Fibroblast of lung (primary cell): ENCODE results near the gene AGBL1.

Source experiments
- EZH2 ChIP-seq: IDR thresholded peaks from 2 replicates; pipeline ENCODE4 v1.5.1; 2012; ENCODE audit warnings: low read length, control low read depth, mild to moderate bottlenecking; ENCODE audit errors: missing control alignments
- TF ChIP-seq, protein P1 (sequence below), 2 donors: IDR thresholded peaks in 1 of 2; conservative IDR thresholded peaks in 1 of 2; 1 replicate in 1 of 2; 2 replicates in 1 of 2; pipeline ENCODE4 v1.5.1; 2011 to 2012; ENCODE audit warnings: low read length in 2 of 2, control low read depth in 1 of 2, inconsistent platforms in 1 of 2, low read depth in 1 of 2, mild to moderate bottlenecking in 1 of 2

DNA sequence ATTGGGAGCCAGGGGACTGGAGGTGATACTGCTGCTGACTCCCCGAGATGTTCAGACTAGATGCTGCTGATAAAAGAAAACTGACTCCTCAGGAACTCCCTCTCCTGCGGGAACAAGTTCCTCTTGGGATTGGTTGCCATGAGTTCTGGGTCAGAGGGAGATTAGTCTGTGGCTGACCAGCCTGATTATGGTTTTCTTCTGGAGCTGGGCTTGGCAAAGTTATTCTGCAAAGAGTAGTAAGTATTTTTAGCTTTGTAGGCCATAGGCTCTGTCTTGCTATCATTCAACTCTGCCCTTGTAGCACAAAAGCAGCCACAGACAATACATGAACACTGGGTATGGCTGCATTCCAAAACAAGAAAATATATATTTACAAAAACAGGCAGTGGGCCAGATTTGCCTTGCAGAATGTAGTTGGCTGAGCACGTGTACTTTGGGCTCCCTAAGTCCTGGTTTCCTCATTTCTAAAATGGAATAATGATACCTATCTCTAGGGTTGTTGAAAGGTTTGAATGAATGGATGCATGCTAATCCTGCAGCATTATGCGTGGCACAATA, 796.8 kb downstream of the AGBL1 start:
- no peak for TF ChIP-seq EZH2
- TF ChIP-seq, protein P1, sequence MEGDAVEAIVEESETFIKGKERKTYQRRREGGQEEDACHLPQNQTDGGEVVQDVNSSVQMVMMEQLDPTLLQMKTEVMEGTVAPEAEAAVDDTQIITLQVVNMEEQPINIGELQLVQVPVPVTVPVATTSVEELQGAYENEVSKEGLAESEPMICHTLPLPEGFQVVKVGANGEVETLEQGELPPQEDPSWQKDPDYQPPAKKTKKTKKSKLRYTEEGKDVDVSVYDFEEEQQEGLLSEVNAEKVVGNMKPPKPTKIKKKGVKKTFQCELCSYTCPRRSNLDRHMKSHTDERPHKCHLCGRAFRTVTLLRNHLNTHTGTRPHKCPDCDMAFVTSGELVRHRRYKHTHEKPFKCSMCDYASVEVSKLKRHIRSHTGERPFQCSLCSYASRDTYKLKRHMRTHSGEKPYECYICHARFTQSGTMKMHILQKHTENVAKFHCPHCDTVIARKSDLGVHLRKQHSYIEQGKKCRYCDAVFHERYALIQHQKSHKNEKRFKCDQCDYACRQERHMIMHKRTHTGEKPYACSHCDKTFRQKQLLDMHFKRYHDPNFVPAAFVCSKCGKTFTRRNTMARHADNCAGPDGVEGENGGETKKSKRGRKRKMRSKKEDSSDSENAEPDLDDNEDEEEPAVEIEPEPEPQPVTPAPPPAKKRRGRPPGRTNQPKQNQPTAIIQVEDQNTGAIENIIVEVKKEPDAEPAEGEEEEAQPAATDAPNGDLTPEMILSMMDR (conservative IDR thresholded peaks at IDR 0.05 in 1 of 2, IDR thresholded peaks at IDR 0.05 in 1 of 2; ENCODE audit: low read depth in 1 of 2, low read length in 2 of 2): no peak
